Astrocyte (in vitro differentiated cells and primary cell): Measurements from ENCODE around the gene OSBPL5. TPM values are rescaled to one million over a fixed set of nuclear protein-coding genes. Genes with fewer than 3 reads are reported as not detected.

Experiments used
- DNase-seq: peaks from one replicate; pipeline ENCODE4 v3.0.0-alpha.2; 2010; ENCODE audit warnings: low read depth
- FAIRE-seq: peaks from 2 replicates; lab custom pipeline; 2011; peaks lifted over from hg19 to GRCh38; lab: Jason Lieb, UNC
- H2AFZ ChIP-seq: 2 replicates; pipeline ENCODE4 v1.6.0; 2012; ENCODE audit warnings: low read depth, low read length, inconsistent platforms
- H3K27ac ChIP-seq: 2 replicates; pipeline ENCODE4 v1.5.1; 2011; ENCODE audit warnings: low read depth, low read length, inconsistent platforms
- H3K27me3 ChIP-seq: 2 replicates; pipeline ENCODE4 v1.6.0; 2011; ENCODE audit warnings: low read length, inconsistent platforms; ENCODE audit not compliant: insufficient read depth
- H3K36me3 ChIP-seq: 2 replicates; pipeline ENCODE4 v1.5.1; 2011; ENCODE audit warnings: low read length, inconsistent platforms; ENCODE audit not compliant: insufficient read depth
- H3K4me1 ChIP-seq: 2 replicates; pipeline ENCODE4 v1.5.1; 2011; ENCODE audit warnings: low read length, inconsistent platforms; ENCODE audit not compliant: insufficient read depth
- H3K4me2 ChIP-seq: 2 replicates; pipeline ENCODE4 v1.6.0; 2012; ENCODE audit warnings: low read length, inconsistent platforms
- H3K4me3 ChIP-seq: 2 replicates; pipeline ENCODE4 v1.5.1; 2011; ENCODE audit warnings: low read depth, mild to moderate bottlenecking, low read length, inconsistent platforms; ENCODE audit not compliant: insufficient read depth
- H3K79me2 ChIP-seq: 2 replicates; pipeline ENCODE4 v1.6.0; 2012; ENCODE audit warnings: mild to moderate bottlenecking, low read length, inconsistent platforms; ENCODE audit not compliant: insufficient read depth
- H3K9ac ChIP-seq: 2 replicates; pipeline ENCODE4 v1.6.0; 2012; ENCODE audit warnings: mild to moderate bottlenecking, low read length, inconsistent platforms
- H3K9me3 ChIP-seq: 2 replicates; pipeline ENCODE4 v1.5.1; 2012; ENCODE audit warnings: low read depth, mild to moderate bottlenecking, low read length, inconsistent platforms; ENCODE audit not compliant: insufficient read depth
- H4K20me1 ChIP-seq: 2 replicates; pipeline ENCODE4 v1.6.0; 2012; ENCODE audit warnings: low read length, inconsistent platforms; ENCODE audit not compliant: insufficient read depth
- H3K27ac Mint-ChIP-seq: one replicate; pipeline ENCODE4 v1.8.0; 2021; ENCODE audit warnings: mild to moderate bottlenecking, mixed read lengths; ENCODE audit not compliant: unreplicated experiment
- H3K27me3 Mint-ChIP-seq: one replicate; pipeline ENCODE4 v1.8.0; 2021; ENCODE audit warnings: low read depth, mixed read lengths; ENCODE audit not compliant: unreplicated experiment
- H3K36me3 Mint-ChIP-seq: one replicate; pipeline ENCODE4 v1.8.0; 2021; ENCODE audit warnings: low read depth, mixed read lengths; ENCODE audit not compliant: unreplicated experiment
- H3K4me1 Mint-ChIP-seq: one replicate; pipeline ENCODE4 v1.8.0; 2021; ENCODE audit warnings: low read depth, mixed read lengths; ENCODE audit not compliant: unreplicated experiment
- H3K4me3 Mint-ChIP-seq: one replicate; pipeline ENCODE4 v1.8.0; 2021; ENCODE audit warnings: mild to moderate bottlenecking, moderate library complexity, mixed read lengths; ENCODE audit not compliant: unreplicated experiment
- H3K9me3 Mint-ChIP-seq: one replicate; pipeline ENCODE4 v1.8.0; 2021; ENCODE audit warnings: mild to moderate bottlenecking, mixed read lengths; ENCODE audit not compliant: unreplicated experiment
- CTCF ChIP-seq: IDR thresholded peaks from 2 replicates; pipeline ENCODE4 v1.5.1; 2011; ENCODE audit warnings: low read depth, mild to moderate bottlenecking, inconsistent platforms, low read length, moderate library complexity; ENCODE audit not compliant: insufficient read depth
- EZH2 ChIP-seq: IDR thresholded peaks from 2 replicates; pipeline ENCODE4 v1.6.1; 2012; ENCODE audit warnings: mild to moderate bottlenecking, low read length, inconsistent platforms; ENCODE audit not compliant: insufficient read depth
- total RNA-seq: library from RNA; stranded (reverse); gene quantifications from 2 replicates; pipeline ENCODE4 v1.2.1, GENCODE V29; 2021

The OSBPL5 gene
- total RNA-seq, 1 donor from 2014 or later = 29.0 TPM

DNA sequence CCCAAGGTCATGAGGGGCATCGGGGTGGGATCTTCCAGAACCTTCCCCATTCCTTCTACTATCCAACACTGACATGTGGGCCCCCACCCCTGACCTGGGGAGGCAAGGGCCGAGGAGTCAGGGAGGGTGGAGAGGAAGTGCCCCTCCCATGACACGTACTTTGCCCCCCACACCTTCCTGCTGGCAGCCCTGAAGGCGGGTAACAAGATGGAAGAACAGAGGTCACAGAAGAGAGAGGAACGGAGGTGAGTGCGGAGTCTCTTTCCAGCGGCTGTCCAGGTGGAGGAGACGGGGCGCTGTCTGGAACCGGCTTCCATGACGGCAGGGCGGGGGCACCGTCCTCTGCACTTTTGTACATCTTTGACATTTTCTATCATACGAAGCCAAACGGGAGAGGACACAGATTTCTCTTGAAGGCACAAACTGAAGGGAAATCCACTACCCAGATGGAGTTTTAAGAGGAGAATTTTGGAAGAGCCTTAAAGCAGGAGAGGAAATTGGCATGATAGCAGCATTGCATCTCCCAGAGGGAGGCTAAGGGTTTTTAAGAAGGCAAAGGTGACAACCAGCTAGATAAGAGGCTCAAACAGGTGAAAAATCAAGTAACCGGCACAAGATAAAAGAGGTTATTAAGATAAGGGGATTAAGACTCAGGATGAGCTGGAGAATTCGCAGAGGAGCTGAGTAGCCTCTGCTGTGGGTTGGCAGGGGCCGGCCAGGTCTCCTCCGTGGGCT is 16.7 kb downstream of the OSBPL5 start:
- H3K4me3 ChIP-seq = no peak overlapping the region
- Mint-ChIP-seq H3K9me3 (no peaks in the 10 kb centered on the region), H3K4me3 (no peak overlapping the region), H3K27me3 (no peaks in the 10 kb centered on the region), H3K4me1 (peaks cover 25% of the 10 kb centered on the region), H3K36me3 (peaks cover 19% of the 10 kb centered on the region), H3K27ac (peak overlapping the region; percentile 45)
- H3K27me3 ChIP-seq = no peaks in the 10 kb centered on the region
- H3K9me3 ChIP-seq = no peaks in the 10 kb centered on the region
- no peak overlapping the region for H3K9ac ChIP-seq
- FAIRE-seq (no peak), DNase-seq (no peak)
- peaks cover 21% of the 10 kb centered on the region for H3K4me1 ChIP-seq
- no peak overlapping the region for H3K27ac ChIP-seq
- peaks cover 68% of the 10 kb centered on the region for H3K79me2 ChIP-seq
- H3K36me3 ChIP-seq = no peaks in the 10 kb centered on the region
- no peak overlapping the region for H3K4me2 ChIP-seq
- H4K20me1 ChIP-seq = peaks cover 98% of the 10 kb centered on the region
- H2AFZ ChIP-seq = no peak overlapping the region
- TF ChIP-seq CTCF (no peak), EZH2 (no peak)

DNA sequence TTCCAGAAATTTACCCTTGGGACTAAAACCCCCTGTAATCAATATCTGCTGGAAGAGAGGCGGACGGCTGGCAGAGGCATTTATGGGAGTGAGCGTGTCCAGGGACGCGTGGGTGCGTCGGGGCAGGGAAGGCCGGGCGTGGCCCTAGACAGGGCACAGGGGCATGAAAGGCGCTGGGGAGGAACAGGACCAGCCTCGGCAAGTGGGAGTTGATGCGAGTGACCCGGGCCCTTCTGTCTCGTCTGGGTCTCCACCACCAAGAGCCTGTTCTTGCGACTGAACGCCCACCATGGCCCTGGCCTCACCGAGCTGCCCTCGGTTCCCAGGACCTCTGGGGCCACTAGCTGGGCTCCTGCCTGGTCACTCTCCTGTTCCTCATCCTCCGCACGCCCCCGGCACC is 17.5 kb downstream of the OSBPL5 start:
- Mint-ChIP-seq H3K27ac (no peak overlapping the region), H3K4me3 (no peak overlapping the region), H3K36me3 (peaks cover 18% of the 10 kb centered on the region), H3K9me3 (no peaks in the 10 kb centered on the region), H3K27me3 (no peaks in the 10 kb centered on the region), H3K4me1 (peaks cover 17% of the 10 kb centered on the region)
- H3K27ac ChIP-seq = no peak overlapping the region
- H3K27me3 ChIP-seq = no peaks in the 10 kb centered on the region
- H3K9me3 ChIP-seq = no peaks in the 10 kb centered on the region
- FAIRE-seq (no peak), DNase-seq (no peak)
- H3K4me3 ChIP-seq = no peak overlapping the region
- H3K4me2 ChIP-seq = no peak overlapping the region
- peaks cover 95% of the 10 kb centered on the region for H4K20me1 ChIP-seq
- TF ChIP-seq EZH2 (no peak), CTCF (no peak)
- peaks cover 63% of the 10 kb centered on the region for H3K79me2 ChIP-seq
- no peaks in the 10 kb centered on the region for H3K36me3 ChIP-seq
- H3K4me1 ChIP-seq = peaks cover 13% of the 10 kb centered on the region
- no peak overlapping the region for H3K9ac ChIP-seq
- no peak overlapping the region for H2AFZ ChIP-seq

DNA sequence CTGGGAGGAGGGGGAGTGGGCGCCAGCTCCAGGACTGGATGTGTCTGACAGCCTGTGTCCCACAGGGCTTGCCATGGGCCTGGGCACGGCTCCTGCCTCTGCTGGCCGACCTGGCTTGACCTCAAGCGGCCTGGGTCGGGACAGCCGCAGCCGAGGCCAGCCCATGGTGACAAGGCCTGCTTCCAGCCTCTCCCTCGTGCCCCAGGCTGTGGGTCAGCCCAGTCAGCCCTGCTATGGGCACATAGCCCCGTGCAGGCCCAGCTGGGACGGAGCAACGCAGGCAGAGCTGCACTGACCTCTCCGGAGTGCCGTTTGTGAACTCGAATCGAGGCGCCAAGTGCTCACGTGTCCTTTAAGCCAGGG is 17.9 kb downstream of the OSBPL5 start:
- peaks cover 95% of the 10 kb centered on the region for H4K20me1 ChIP-seq
- no peak overlapping the region for H3K4me3 ChIP-seq
- H3K9me3 ChIP-seq = no peaks in the 10 kb centered on the region
- H3K4me3 Mint-ChIP-seq = no peak overlapping the region
- peak overlapping the region; percentile 67 for H3K4me2 ChIP-seq
- H3K27me3 Mint-ChIP-seq = no peaks in the 10 kb centered on the region
- peaks cover 59% of the 10 kb centered on the region for H3K79me2 ChIP-seq
- FAIRE-seq (no peak), DNase-seq (no peak)
- no peak for TF ChIP-seq CTCF
- H3K9ac ChIP-seq = no peak overlapping the region
- H3K27ac Mint-ChIP-seq = no peak overlapping the region
- H3K9me3 Mint-ChIP-seq = no peaks in the 10 kb centered on the region
- peaks cover 15% of the 10 kb centered on the region for H3K4me1 Mint-ChIP-seq
- H3K27ac ChIP-seq = no peak overlapping the region
- H3K36me3 Mint-ChIP-seq = peaks cover 21% of the 10 kb centered on the region
- H2AFZ ChIP-seq = no peak overlapping the region
- H3K27me3 ChIP-seq = no peaks in the 10 kb centered on the region
- peaks cover 10% of the 10 kb centered on the region for H3K4me1 ChIP-seq
- H3K36me3 ChIP-seq = no peaks in the 10 kb centered on the region
